Mesenchymal stem cell (in vitro differentiated cells and primary cell): ENCODE measurements around the gene MRPL54.

ENCODE experiments used
- DNase-seq: peaks from one replicate; pipeline ENCODE4 v3.0.0-alpha.2; 2013
- H2AFZ ChIP-seq: one replicate; pipeline ENCODE4 v1.6.1; 2013; ENCODE audit warnings: low read depth, mild to moderate bottlenecking, control low read depth, inconsistent platforms, low read length, moderate library complexity
- H2AK5ac ChIP-seq: 2 replicates; pipeline ENCODE4 v1.6.1; 2013; ENCODE audit warnings: low read length, moderate library complexity, mild to moderate bottlenecking, inconsistent platforms; ENCODE audit not compliant: severe bottlenecking
- H2BK120ac ChIP-seq: one replicate; pipeline ENCODE4 v1.6.1; 2013; ENCODE audit warnings: low read depth, mild to moderate bottlenecking, inconsistent platforms, low read length, moderate library complexity
- H2BK12ac ChIP-seq, 2 experiments: one replicate each; pipeline ENCODE4 v1.6.1; 2013; ENCODE audit warnings: inconsistent platforms in 2 of 2, low read length in 2 of 2, mild to moderate bottlenecking in 2 of 2, moderate library complexity in 2 of 2, control low read depth in 1 of 2
- H2BK15ac ChIP-seq: one replicate; pipeline ENCODE4 v1.6.1; 2013; ENCODE audit warnings: mild to moderate bottlenecking, low read depth, inconsistent platforms; ENCODE audit not compliant: poor library complexity, severe bottlenecking
- H2BK5ac ChIP-seq: 2 replicates; pipeline ENCODE4 v1.6.1; 2013; ENCODE audit warnings: low read depth, mild to moderate bottlenecking, low read length, control low read depth, inconsistent platforms; ENCODE audit not compliant: poor library complexity, severe bottlenecking
- H3K14ac ChIP-seq, 2 experiments: one replicate each; pipeline ENCODE4 v1.6.1; 2013; ENCODE audit warnings: inconsistent platforms in 2 of 2, low read length in 2 of 2, control low read depth in 1 of 2, mild to moderate bottlenecking in 1 of 2, moderate library complexity in 1 of 2
- H3K18ac ChIP-seq, 2 experiments: one replicate each; pipeline ENCODE4 v1.6.1; 2013; ENCODE audit warnings: inconsistent platforms in 2 of 2, low read length in 2 of 2, control low read depth in 1 of 2, low read depth in 1 of 2, mild to moderate bottlenecking in 1 of 2
- H3K23ac ChIP-seq, 2 experiments: one replicate each; pipeline ENCODE4 v1.6.1; 2013; ENCODE audit warnings: inconsistent platforms in 2 of 2, low read length in 2 of 2, mild to moderate bottlenecking in 2 of 2, moderate library complexity in 2 of 2, control low read depth in 1 of 2
- H3K27ac ChIP-seq: 2 replicates; pipeline ENCODE4 v1.5.1; 2013; ENCODE audit warnings: mild to moderate bottlenecking, moderate library complexity, low read length, control low read depth, inconsistent platforms; ENCODE audit not compliant: poor library complexity, severe bottlenecking
- H3K27me3 ChIP-seq, 2 experiments: 2 replicates each; pipeline versions ENCODE4 v1.6.1 to v1.7.0; 2013; ENCODE audit warnings: low read length in 2 of 2, mild to moderate bottlenecking in 2 of 2, moderate library complexity in 2 of 2, control low read depth in 1 of 2, inconsistent platforms in 1 of 2; ENCODE audit not compliant: control insufficient read depth in 1 of 2, insufficient read depth in 1 of 2
- H3K36me3 ChIP-seq, 2 experiments: 2 replicates each; pipeline versions ENCODE4 v1.6.1 to v1.7.0; 2013; ENCODE audit warnings: low read length in 2 of 2, control low read depth in 1 of 2, inconsistent platforms in 1 of 2, low read depth in 1 of 2, mild to moderate bottlenecking in 1 of 2; ENCODE audit not compliant: insufficient read depth in 2 of 2, control insufficient read depth in 1 of 2
- H3K4ac ChIP-seq, 2 experiments: one replicate each; pipeline ENCODE4 v1.6.1; 2013; ENCODE audit warnings: inconsistent platforms in 2 of 2, low read length in 2 of 2, mild to moderate bottlenecking in 2 of 2, moderate library complexity in 2 of 2, control low read depth in 1 of 2, low read depth in 1 of 2
- H3K4me1 ChIP-seq: 2 replicates; pipeline ENCODE4 v1.6.1; 2013; ENCODE audit warnings: low read depth, low read length, control low read depth; ENCODE audit not compliant: control insufficient read depth, insufficient read depth
- H3K4me2 ChIP-seq: 2 replicates; pipeline ENCODE4 v1.6.1; 2013; ENCODE audit warnings: low read length, mild to moderate bottlenecking, inconsistent platforms; ENCODE audit not compliant: poor library complexity, severe bottlenecking
- H3K4me3 ChIP-seq, 2 experiments: 2 replicates each; pipeline versions ENCODE4 v1.5.1 to v1.7.0; 2013; ENCODE audit warnings: low read length in 2 of 2, mild to moderate bottlenecking in 2 of 2, control low read depth in 1 of 2, low read depth in 1 of 2; ENCODE audit not compliant: insufficient read depth in 1 of 2
- H3K79me1 ChIP-seq: replicated peaks from 2 replicates; pipeline ENCODE4 v1.6.1; 2013; ENCODE audit warnings: mild to moderate bottlenecking, control low read depth, low read length, inconsistent platforms; ENCODE audit not compliant: poor library complexity, severe bottlenecking
- H3K9ac ChIP-seq: 2 replicates; pipeline ENCODE4 v1.7.0; 2013; ENCODE audit warnings: mild to moderate bottlenecking, low read length, moderate library complexity
- H3K9me3 ChIP-seq: 2 replicates; pipeline ENCODE4 v1.7.0; 2013; ENCODE audit warnings: mild to moderate bottlenecking, low read length; ENCODE audit not compliant: control insufficient read depth
- H4K8ac ChIP-seq: one replicate; pipeline ENCODE4 v1.6.1; 2013; ENCODE audit warnings: inconsistent platforms, mild to moderate bottlenecking, low read length, moderate library complexity
- H4K91ac ChIP-seq: one replicate; pipeline ENCODE4 v1.6.1; 2013; ENCODE audit warnings: mild to moderate bottlenecking, low read length, inconsistent platforms
- WGBS: methylation state at CpG from one replicate; pipeline ENCODE4 v1.1.7; 2013; ENCODE audit warnings: mixed read lengths; 5-methylcytosine and 5-hydroxymethylcytosine counted together

Gene MRPL54

GRCh38 chr19:3737487-3738205 is 24.8 kb upstream of the MRPL54 start:
- Histone ChIP-seq H2BK5ac (no peak overlapping the region), H3K9me3 (no peaks in the 10 kb centered on the region), H3K23ac (no peak overlapping the region), H3K4me1 (no peaks in the 10 kb centered on the region), H2BK12ac (no peak overlapping the region), H3K14ac (no peak overlapping the region), H3K4ac (no peak overlapping the region), H3K4me2 (no peak overlapping the region), H3K4me3 (no peak overlapping the region), H4K8ac (no peak overlapping the region), H3K79me1 (no peaks in the 10 kb centered on the region), H2AK5ac (no peak overlapping the region), H2BK120ac (no peak overlapping the region), H2BK15ac (no peak overlapping the region), H3K36me3 (peaks cover 0 to 2% of the 10 kb centered on the region in 2 experiments), H3K27me3 (peaks cover 18 to 51% of the 10 kb centered on the region in 2 experiments), H4K91ac (no peak overlapping the region), H3K27ac (no peak overlapping the region), H3K9ac (no peak overlapping the region), H3K18ac (no peak overlapping the region), H2AFZ (no peak overlapping the region)
- WGBS: 87% methylated on average over 10 of the region's 10 CpGs
- no peak for DNase-seq

GRCh38 chr19:3738477-3739220 is 23.8 kb upstream of the MRPL54 start:
- Histone ChIP-seq H3K27me3 (peaks cover 14 to 45% of the 10 kb centered on the region in 2 experiments), H3K9ac (no peak overlapping the region), H3K14ac (peak overlapping the region in 1 of 2 experiments; percentile 75), H3K79me1 (no peaks in the 10 kb centered on the region), H3K23ac (peak overlapping the region in 1 of 2 experiments; percentile 59), H2BK12ac (no peak overlapping the region), H2BK15ac (no peak overlapping the region), H3K4ac (no peak overlapping the region), H3K27ac (no peak overlapping the region), H3K18ac (no peak overlapping the region), H4K91ac (no peak overlapping the region), H3K4me2 (no peak overlapping the region), H3K9me3 (no peaks in the 10 kb centered on the region), H2AFZ (no peak overlapping the region), H2BK120ac (no peak overlapping the region), H3K4me1 (no peaks in the 10 kb centered on the region), H2AK5ac (no peak overlapping the region), H3K36me3 (peaks cover 0 to 2% of the 10 kb centered on the region in 2 experiments), H2BK5ac (no peak overlapping the region), H4K8ac (no peak overlapping the region), H3K4me3 (no peak overlapping the region)
- DNase-seq: no peak
- WGBS: 92% methylated on average over 28 of the region's 32 CpGs

DNA sequence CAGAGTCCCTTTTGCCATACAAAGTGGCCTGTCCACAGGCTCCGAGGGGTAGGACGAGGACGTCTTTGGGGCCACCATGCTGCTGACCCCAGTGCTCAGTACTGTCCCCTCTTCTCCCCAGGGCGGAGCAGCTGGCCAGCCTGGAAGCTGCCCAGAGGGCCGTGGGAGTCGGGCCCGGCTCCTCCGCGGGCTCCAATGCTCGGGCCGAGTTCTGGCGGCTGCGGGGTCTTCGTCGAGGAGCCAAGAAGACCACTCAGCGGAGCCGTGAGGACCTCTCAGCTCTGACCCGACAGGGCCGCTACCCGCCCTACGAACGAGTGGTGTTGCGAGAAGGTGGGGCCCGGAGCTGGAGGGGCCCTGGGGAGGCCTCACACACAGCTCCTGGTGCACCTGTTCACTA is 22.1 kb upstream of the MRPL54 start:
- Histone ChIP-seq H3K27me3 (peaks cover 6 to 33% of the 10 kb centered on the region in 2 experiments), H3K23ac (no peak overlapping the region), H2AFZ (no peak overlapping the region), H3K18ac (no peak overlapping the region), H3K14ac (no peak overlapping the region), H4K91ac (no peak overlapping the region), H3K79me1 (no peaks in the 10 kb centered on the region), H3K27ac (no peak overlapping the region), H3K4ac (no peak overlapping the region), H3K4me1 (no peaks in the 10 kb centered on the region), H2BK12ac (no peak overlapping the region), H3K9me3 (no peaks in the 10 kb centered on the region), H2BK120ac (no peak overlapping the region), H3K9ac (no peak overlapping the region), H3K4me2 (no peak overlapping the region), H2BK5ac (no peak overlapping the region), H4K8ac (no peak overlapping the region), H3K36me3 (no peaks in the 10 kb centered on the region), H3K4me3 (no peak overlapping the region), H2BK15ac (no peak overlapping the region), H2AK5ac (no peak overlapping the region)
- 96% methylated on average over 24 of the region's 24 CpGs for WGBS
- no peak for DNase-seq

GRCh38 chr19:3743486-3743885 is 19.0 kb upstream of the MRPL54 start:
- no peak overlapping the region for H3K27ac ChIP-seq
- no peak overlapping the region for H2BK5ac ChIP-seq
- WGBS: 92% methylated on average over 2 of the region's 2 CpGs
- no peak overlapping the region for H4K91ac ChIP-seq
- peak; percentile 21 for DNase-seq
- no peaks in the 10 kb centered on the region for H3K9me3 ChIP-seq
- no peak overlapping the region for H3K18ac ChIP-seq
- H3K36me3 ChIP-seq: no peaks in the 10 kb centered on the region
- peaks cover 0 to 29% of the 10 kb centered on the region in 2 experiments for H3K27me3 ChIP-seq
- no peak overlapping the region for H3K4ac ChIP-seq
- no peak overlapping the region for H2AFZ ChIP-seq
- H3K9ac ChIP-seq: no peak overlapping the region
- no peak overlapping the region for H2BK120ac ChIP-seq
- H3K4me2 ChIP-seq: no peak overlapping the region
- H3K4me3 ChIP-seq: no peak overlapping the region
- H3K79me1 ChIP-seq: no peaks in the 10 kb centered on the region
- no peak overlapping the region for H3K23ac ChIP-seq
- no peak overlapping the region for H4K8ac ChIP-seq
- no peak overlapping the region for H2BK15ac ChIP-seq
- H3K14ac ChIP-seq: no peak overlapping the region
- H3K4me1 ChIP-seq: peaks cover 4% of the 10 kb centered on the region
- H2BK12ac ChIP-seq: no peak overlapping the region
- no peak overlapping the region for H2AK5ac ChIP-seq
